GM12874 (cell line): ENCODE results near the gene PCNX3.

Experiments used
- TF ChIP-seq, protein P1 (sequence below): IDR thresholded peaks from 2 replicates; pipeline ENCODE4 v1.5.1; 2011; ENCODE audit warnings: low read depth, mild to moderate bottlenecking, control low read depth, low read length, moderate library complexity; ENCODE audit not compliant: insufficient read depth

The PCNX3 gene

DNA sequence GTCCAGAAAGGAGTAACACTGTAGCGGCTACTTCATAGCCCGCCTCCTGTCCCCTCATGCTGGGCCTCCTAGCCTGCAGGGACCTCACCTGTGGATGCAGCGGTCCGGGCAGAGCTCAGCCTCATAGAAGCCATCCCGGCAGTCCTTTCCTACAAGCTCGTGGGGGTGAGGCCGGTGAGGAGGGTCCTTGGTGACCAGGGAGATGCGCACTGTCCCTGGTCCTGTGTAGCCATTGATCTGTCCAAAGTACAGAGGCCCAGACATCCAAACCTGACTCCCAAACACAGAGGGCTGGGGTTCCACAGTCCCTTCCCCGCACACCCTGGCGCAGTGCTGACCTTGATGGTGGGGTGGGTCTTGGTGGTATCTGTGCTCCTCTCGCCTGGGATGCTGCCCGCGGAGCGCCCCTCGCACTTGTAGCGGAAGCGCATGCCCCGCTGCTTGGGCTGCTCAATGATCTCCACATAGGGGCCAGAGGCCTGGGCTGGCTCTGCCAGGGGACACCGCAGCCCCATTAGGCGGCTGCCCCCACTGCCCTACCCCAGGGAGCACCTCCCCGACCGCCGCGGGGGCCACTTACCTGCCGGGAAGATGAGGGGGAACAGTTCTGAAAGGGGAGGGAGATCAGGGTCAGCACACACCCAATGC is 46.1 kb downstream of the PCNX3 start:
- TF ChIP-seq, protein P1, sequence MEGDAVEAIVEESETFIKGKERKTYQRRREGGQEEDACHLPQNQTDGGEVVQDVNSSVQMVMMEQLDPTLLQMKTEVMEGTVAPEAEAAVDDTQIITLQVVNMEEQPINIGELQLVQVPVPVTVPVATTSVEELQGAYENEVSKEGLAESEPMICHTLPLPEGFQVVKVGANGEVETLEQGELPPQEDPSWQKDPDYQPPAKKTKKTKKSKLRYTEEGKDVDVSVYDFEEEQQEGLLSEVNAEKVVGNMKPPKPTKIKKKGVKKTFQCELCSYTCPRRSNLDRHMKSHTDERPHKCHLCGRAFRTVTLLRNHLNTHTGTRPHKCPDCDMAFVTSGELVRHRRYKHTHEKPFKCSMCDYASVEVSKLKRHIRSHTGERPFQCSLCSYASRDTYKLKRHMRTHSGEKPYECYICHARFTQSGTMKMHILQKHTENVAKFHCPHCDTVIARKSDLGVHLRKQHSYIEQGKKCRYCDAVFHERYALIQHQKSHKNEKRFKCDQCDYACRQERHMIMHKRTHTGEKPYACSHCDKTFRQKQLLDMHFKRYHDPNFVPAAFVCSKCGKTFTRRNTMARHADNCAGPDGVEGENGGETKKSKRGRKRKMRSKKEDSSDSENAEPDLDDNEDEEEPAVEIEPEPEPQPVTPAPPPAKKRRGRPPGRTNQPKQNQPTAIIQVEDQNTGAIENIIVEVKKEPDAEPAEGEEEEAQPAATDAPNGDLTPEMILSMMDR = no peak

DNA sequence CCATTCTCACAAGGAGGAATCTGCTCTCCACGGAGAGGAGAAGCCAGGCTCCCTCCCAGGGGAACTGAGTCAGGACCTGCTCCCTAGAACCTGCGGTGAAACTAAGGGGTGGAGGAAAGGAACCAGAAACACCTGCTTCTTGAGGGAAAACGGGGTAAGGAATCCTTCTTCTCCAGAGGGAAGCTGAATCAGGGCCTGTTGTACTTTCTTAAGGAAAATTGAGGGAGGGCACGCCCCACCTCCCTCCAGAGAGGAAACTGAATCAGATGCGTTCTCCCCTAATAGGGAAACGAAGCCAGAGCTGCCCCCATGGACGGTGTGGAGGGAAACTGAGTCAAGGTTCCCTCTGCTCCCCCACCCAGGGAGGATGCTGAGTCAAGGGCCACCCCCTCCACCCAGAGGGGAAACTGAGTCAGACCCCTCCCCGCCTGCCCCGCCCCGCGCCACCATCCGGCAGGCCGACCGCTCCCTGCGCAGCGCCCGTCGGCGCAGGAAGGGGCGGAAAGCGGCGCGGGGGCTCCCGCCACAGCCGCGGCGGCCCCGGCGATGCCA is 46.7 kb downstream of the PCNX3 start:
- TF ChIP-seq, protein P1 = no peak

DNA sequence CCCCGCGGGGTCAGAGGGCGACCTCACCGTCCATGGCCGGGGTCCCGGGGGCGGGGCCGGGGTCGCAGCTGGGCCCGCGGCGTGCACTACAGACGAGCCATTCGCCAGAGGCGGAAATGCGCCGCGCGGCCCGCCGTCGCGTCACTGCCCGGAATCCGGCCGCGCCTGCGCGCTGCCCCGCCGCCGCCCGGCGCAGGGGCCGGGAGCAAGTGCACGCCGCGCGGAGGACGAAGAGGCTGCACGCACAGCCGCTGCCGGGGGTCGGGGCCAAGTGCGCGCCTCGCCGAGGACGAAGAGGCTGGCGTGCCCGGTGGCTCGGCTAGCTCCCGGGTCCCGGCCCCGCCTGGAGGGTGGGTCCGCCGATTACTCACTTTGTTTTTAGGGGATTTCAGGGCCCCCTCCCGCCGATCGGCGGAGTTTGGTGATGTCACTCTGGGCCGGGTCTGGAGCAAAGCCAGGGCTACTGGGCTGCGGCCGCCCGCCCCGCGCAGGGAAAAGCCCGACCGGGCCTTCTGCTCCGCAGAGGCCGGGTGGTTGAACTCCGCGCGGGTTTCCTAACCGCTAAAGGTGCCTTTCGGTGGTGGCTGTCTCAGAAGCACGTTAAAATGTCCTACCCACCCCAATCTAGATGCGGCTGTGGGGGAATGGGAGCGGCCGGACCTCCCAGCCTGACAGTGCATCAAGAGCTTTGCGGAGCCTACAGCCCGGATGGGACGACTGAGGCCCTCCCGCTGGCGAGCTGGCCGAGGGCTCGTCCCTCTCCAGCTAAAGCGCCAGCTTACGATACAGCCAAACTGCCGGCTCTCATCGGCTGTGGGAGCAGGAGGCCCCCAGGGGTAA is 47.4 kb downstream of the PCNX3 start, which contains the start of gene RELA:
Gene RELA (minus strand): TSS at position 118 of the 840 bp plus-strand sequence. CDS start 84 bp downstream, at position 34.
- TF ChIP-seq, protein P1 = no peak

DNA sequence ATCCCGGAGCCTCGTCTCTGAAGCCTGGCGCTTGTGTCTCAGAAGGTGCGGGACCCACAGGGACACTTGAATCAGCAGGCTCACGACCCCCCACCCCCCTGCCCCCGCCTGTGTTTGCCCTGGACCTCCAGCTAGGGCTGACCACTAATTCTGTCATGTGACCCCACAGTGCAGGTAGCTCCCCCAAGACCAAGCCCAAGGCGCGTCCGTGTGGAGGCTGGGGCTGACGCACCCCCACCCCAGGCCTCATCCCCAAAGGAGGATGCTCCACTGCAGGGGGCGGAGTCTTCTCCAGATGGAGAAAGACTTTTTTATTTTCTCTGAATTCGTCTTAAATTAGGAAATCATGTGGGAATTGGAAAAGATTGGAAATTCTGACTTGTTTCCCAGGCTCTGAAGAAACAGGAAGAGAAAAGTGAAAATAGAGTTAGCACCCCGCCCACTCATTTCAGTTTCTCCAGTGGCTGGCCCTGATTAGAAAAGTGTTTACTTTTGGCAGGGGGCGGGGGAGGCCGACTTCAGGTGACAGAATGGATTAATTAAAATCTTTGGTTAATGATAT is 48.1 kb downstream of the PCNX3 start:
- TF ChIP-seq, protein P1 = no peak

DNA sequence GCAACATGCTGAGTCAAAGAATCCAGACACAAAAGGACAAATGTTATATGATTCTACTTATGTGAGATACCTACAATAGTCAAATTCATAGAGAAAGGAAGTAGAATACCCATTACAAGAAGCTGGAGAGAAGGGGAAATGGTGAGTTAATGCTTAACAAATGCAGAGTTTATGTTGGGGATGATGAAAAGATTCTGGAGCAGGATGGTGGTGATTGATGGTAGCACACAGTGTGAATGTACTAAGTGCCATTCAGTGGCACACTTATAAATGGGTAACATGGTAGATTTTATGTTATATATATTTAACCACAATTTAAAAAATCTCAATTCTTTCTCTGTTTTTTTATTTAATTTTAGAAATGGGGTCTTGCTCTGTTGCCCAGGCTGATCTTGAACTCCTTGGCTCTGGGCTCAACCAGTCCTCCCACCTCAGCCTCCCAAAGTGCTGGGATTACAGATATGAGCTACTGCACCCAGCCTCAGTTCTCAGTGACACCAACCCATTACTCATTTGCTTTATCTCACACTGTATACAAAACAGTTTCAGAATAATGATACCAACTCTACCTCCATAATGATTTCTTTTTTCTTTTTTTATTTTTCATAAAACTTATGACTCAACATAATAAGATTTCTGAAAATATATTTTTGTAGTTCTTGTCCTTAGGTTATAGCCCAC is 56.7 kb downstream of the PCNX3 start:
- TF ChIP-seq, protein P1 = no peak

DNA sequence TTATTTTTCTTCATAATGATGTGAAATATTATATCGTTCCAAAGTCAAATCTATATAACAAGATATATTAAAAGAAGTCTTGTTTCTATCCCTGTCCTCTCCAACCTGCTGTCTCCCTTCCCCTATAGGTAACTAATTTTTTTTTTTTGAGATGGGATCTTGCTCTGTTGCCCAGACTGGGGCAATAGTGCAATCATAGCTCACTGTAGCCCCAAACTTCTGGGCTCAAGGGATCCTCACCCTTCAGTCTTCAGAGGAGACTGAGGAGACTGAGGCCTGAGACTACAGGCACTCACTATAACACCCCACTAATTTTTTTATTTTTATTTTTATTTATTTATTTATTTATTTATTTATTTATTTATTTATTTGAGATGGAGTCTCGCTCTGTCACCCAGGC is 57.4 kb downstream of the PCNX3 start:
- TF ChIP-seq, protein P1 = no peak
